HG03342 (cell line): Measurements from ENCODE around the gene LGR5.
"Not testable (repeated sequence)": the region's sequence is repeated elsewhere in the genome, so short reads cannot be mapped to it uniquely, and the experiment has no call there.

Source experiments
- ATAC-seq: cut with Tn5 transposase; IDR thresholded peaks from one replicate; pipeline ENCODE4 v1.9.1; 2021; ENCODE audit warnings: mild to moderate bottlenecking, moderate library complexity; ENCODE audit not compliant: unreplicated experiment

The LGR5 gene

GRCh38 chr12:71472441-71472911, 32.9 kb downstream of the LGR5 start:
- no peak for ATAC-seq

- no peak for ATAC-seq
Measured at GRCh38 chr12:71474791-71475190, 35.2 kb downstream of the LGR5 start.

- no peak for ATAC-seq
Measured at GRCh38 chr12:71475280-71475679, 35.7 kb downstream of the LGR5 start.

- no peak for ATAC-seq
Measured at GRCh38 chr12:71476513-71476912, 36.9 kb downstream of the LGR5 start.

GRCh38 chr12:71477609-71478008, 38.0 kb downstream of the LGR5 start:
- ATAC-seq = no peak

- ATAC-seq = no peak
Measured at GRCh38 chr12:71478270-71478669, 38.7 kb downstream of the LGR5 start.

GRCh38 chr12:71484272-71484905, 44.8 kb downstream of the LGR5 start:
- no peak for ATAC-seq

GRCh38 chr12:71490844-71491243, 51.2 kb downstream of the LGR5 start:
- ATAC-seq = not testable (repeated sequence)

GRCh38 chr12:71492604-71493003, 53.0 kb downstream of the LGR5 start:
- ATAC-seq = no peak

- no peak for ATAC-seq
Measured at GRCh38 chr12:71499834-71500233, 60.2 kb downstream of the LGR5 start.

GRCh38 chr12:71503579-71504391, 64.2 kb downstream of the LGR5 start:
- ATAC-seq = no peak

- ATAC-seq = no peak
Measured at GRCh38 chr12:71504476-71504875, 64.9 kb downstream of the LGR5 start.

- ATAC-seq = no peak
Measured at GRCh38 chr12:71509705-71510104, 70.1 kb downstream of the LGR5 start.

- ATAC-seq = no peak
Measured at GRCh38 chr12:71517145-71517846, 77.7 kb downstream of the LGR5 start.

GRCh38 chr12:71521125-71521524, 81.5 kb downstream of the LGR5 start:
- no peak for ATAC-seq

GRCh38 chr12:71524626-71525025, 85.0 kb downstream of the LGR5 start:
- no peak for ATAC-seq

GRCh38 chr12:71533703-71534102, 94.1 kb downstream of the LGR5 start:
- ATAC-seq = no peak

GRCh38 chr12:71536279-71536938, 96.8 kb downstream of the LGR5 start:
- ATAC-seq = peak; percentile 61

- ATAC-seq = no peak
Measured at GRCh38 chr12:71536939-71537622, 97.5 kb downstream of the LGR5 start.

- ATAC-seq = no peak
Measured at GRCh38 chr12:71538807-71539206, 99.2 kb downstream of the LGR5 start.

- ATAC-seq = no peak
Measured at GRCh38 chr12:71541583-71541982, 102.0 kb downstream of the LGR5 start.
